Lung (tissue), 12 donors: ENCODE measurements around the gene JAM3. TPM values are rescaled to one million over a fixed set of nuclear protein-coding genes. Genes with fewer than 3 reads are reported as not detected.

ENCODE experiments used
- ATAC-seq: fragments of 200-7000 bp; cut with Tn5 transposase; one replicate; pipeline ENCODE4 v1.9.1; 2020; ENCODE audit warnings: moderate number of reproducible peaks; ENCODE audit not compliant: insufficient read depth, low FRiP score
- DNase-seq, 3 donors: peaks; one replicate each; pipeline ENCODE4 v3.0.0-alpha.2; 2013 to 2017
- H3K27ac ChIP-seq, 2 donors: one replicate each; pipeline ENCODE4 v1.5.1; 2013; ENCODE audit warnings: mild to moderate bottlenecking in 2 of 2, moderate library complexity in 2 of 2, control low read depth in 1 of 2, inconsistent platforms in 1 of 2, low read depth in 1 of 2, low read length in 1 of 2
- H3K27me3 ChIP-seq, 3 donors: one replicate each; pipeline ENCODE4 v1.5.1; 2013; ENCODE audit warnings: low read length in 2 of 3; ENCODE audit not compliant: control insufficient read depth in 3 of 3, insufficient read depth in 3 of 3
- H3K36me3 ChIP-seq, 4 donors: one replicate each; pipeline ENCODE4 v1.5.1; 2013; ENCODE audit warnings: low read length in 4 of 4, mild to moderate bottlenecking in 1 of 4, moderate library complexity in 1 of 4; ENCODE audit not compliant: control insufficient read depth in 4 of 4, insufficient read depth in 4 of 4
- H3K4me1 ChIP-seq, 5 donors: one replicate each; pipeline ENCODE4 v1.5.1; 2013; ENCODE audit warnings: low read length in 5 of 5, mild to moderate bottlenecking in 2 of 5, moderate library complexity in 1 of 5; ENCODE audit not compliant: control insufficient read depth in 5 of 5, insufficient read depth in 5 of 5
- H3K4me3 ChIP-seq: one replicate; pipeline ENCODE4 v1.5.1; 2013; ENCODE audit warnings: mild to moderate bottlenecking, control low read depth, moderate library complexity
- H3K9ac ChIP-seq, 2 donors: one replicate each; pipeline ENCODE4 v1.5.1; 2013; ENCODE audit warnings: low read length in 2 of 2, control low read depth in 1 of 2; ENCODE audit not compliant: insufficient read depth in 1 of 2
- H3K9me3 ChIP-seq, 4 donors: one replicate each; pipeline ENCODE4 v1.5.1; 2013; ENCODE audit warnings: low read length in 3 of 4, mild to moderate bottlenecking in 1 of 4, moderate library complexity in 1 of 4; ENCODE audit not compliant: control insufficient read depth in 4 of 4, insufficient read depth in 3 of 4
- WGBS, 2 donors: extraction: QIAGEN DNeasy Blood & Tissue Kit; methylation state at CpG; one replicate each; pipeline ENCODE4 v1.1.7; 2013; 5-methylcytosine and 5-hydroxymethylcytosine counted together
- polyA plus RNA-seq, 2 donors: library from polyadenylated mRNA; stranded (reverse); fragments of 200-250 nt; gene quantifications; one replicate each; pipeline ENCODE4 v1.2.1, GENCODE V29; 2013
- total RNA-seq, 2 donors: library from RNA; depleted of rRNA in 1 of 2; stranded (reverse); fragments of >200 nt in 1 of 2; gene quantifications; one replicate each; pipeline ENCODE4 v1.2.1, GENCODE V29; 2014 to 2021
- TF ChIP-seq, protein P1 (sequence below): IDR thresholded peaks from 2 replicates; pipeline ENCODE4 v1.5.1; 2012; ENCODE audit warnings: mild to moderate bottlenecking; ENCODE audit errors: control extremely low read depth, extremely low read depth
- donor health status: control.
- donor health status: control.
- donor health status: Bipolar disorder and iron deficiency.
- donor health status: healthy.
- donor health status: DM: yes; HTN: yes; CAD: no.

JAM3 gene
- total and polyA plus RNA-seq, 4 donors, result 10.3 to 72.2 (median 23.6) TPM

DNA sequence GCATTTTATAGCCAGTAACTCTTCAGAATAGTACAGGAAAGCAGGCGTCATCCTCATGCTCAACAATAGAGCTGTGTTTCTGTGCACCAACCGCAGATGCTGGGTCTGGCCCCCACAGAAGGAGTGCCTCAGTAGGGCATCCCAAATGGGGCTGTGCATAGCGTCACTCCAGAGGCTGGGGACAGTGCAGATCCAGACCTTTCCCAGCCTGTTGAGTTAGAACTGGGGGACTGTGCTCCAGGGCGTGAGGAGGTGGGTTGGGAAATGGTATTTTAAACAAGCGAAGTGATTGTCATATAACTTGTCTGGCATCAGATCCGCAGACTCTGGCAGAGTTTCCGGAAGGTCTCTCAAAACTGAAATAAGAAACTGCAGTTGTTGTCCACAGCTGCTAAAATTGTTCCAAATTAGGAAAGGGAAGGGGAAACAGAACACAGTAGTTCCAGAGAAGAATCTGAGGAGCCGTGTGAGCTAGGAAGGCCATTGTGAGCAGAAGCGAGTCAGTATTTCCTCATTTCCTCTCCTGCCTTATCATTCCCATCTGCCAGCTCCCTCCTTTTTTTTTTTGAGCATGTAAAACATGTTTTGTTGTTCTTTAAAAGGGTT, 52.2 kb downstream of the JAM3 start:
- 35 to 37% methylated on average over 9 of the region's 9 CpGs for WGBS, 2 donors
- H3K4me3 ChIP-seq, result no peak overlapping the region
- peak; percentile 72 to 90 (median 89) for DNase-seq
- no peaks in the 10 kb centered on the region for H3K36me3 ChIP-seq
- peaks cover 0 to 2% (median 0%) of the 10 kb centered on the region in 4 donors for H3K9me3 ChIP-seq
- peak overlapping the region; percentile 83 to 84 for H3K27ac ChIP-seq
- H3K9ac ChIP-seq, result peak overlapping the region in 1 of 2 donors; percentile 69
- peaks cover 8 to 45% (median 14%) of the 10 kb centered on the region in 5 donors for H3K4me1 ChIP-seq
- no peak for ATAC-seq
- TF ChIP-seq, protein P1, sequence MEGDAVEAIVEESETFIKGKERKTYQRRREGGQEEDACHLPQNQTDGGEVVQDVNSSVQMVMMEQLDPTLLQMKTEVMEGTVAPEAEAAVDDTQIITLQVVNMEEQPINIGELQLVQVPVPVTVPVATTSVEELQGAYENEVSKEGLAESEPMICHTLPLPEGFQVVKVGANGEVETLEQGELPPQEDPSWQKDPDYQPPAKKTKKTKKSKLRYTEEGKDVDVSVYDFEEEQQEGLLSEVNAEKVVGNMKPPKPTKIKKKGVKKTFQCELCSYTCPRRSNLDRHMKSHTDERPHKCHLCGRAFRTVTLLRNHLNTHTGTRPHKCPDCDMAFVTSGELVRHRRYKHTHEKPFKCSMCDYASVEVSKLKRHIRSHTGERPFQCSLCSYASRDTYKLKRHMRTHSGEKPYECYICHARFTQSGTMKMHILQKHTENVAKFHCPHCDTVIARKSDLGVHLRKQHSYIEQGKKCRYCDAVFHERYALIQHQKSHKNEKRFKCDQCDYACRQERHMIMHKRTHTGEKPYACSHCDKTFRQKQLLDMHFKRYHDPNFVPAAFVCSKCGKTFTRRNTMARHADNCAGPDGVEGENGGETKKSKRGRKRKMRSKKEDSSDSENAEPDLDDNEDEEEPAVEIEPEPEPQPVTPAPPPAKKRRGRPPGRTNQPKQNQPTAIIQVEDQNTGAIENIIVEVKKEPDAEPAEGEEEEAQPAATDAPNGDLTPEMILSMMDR, result no peak
- H3K27me3 ChIP-seq, result peaks cover 0 to 13% (median 2%) of the 10 kb centered on the region in 3 donors

DNA sequence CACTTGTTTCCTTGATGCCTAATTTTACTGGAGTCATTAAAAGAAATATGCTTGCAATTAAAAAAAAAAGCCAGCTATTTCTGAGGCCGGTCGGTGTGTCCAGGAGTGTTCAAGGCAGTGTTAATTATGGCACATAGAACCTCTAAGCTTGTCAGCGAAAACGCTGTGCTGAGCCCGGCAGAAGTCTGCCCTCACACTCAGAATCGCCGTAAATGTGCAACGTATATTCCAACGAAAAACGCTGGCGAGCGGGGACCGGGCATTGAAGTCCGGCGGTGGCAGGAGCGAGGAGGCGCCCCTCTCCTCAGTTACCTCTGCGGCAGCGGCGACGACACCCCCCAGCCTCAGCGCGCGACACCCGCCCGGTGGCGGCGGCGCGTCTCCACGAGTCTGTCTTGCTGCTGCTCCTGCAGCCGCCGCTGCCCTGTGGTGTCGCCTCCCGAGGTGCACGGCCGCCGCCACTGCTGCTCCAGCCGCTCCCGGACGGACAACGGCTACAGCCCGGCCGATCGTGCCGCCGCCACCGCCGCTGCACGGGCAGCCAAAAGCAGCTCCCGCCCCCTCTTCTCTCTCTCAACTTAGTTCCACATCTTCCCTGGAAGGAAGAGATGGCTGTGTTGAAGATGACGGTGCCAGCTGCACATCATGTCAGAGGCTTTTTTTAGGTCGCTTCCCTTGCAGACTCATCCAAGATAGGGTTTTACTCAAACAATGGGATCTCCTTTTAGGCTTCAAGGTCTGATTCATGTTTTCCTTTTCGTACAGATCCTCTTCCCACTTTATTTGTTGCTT, 56.0 kb downstream of the JAM3 start:
- WGBS, 2 donors, result 6 to 7% methylated on average over 47 to 54 of the region's 54 CpGs
- Histone ChIP-seq H3K4me3 (peak overlapping the region; percentile 41), H3K27ac (peak overlapping the region; percentile 87), H3K9ac (no peak overlapping the region), H3K27me3 (peaks cover 0 to 13% (median 2%) of the 10 kb centered on the region in 3 donors), H3K9me3 (peaks cover 0 to 2% (median 0%) of the 10 kb centered on the region in 4 donors), H3K4me1 (peaks cover 10 to 41% (median 15%) of the 10 kb centered on the region in 5 donors), H3K36me3 (no peaks in the 10 kb centered on the region)
- peak; percentile 10 for ATAC-seq
- TF ChIP-seq, protein P1, result no peak
- peak; percentile 48 to 61 (median 53) for DNase-seq

DNA sequence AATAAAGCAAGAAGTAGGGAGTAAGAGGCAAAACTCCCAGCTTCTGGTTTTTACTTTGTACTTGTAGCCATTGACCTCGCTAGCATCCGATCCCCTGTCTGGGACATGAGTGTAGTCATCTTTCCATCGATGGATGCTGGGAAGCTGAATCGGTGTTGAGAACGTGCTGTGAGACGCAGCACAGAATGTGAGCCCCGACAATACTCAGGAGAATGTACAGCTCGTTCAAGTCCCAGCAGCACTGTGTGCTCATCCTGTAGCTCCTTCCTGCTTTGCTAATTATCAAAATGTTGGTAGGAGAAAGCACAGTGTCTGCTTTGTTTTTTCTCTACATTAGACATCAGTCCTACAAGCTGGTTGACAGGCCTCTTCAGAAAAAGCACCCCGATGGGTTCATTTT, 56.6 kb downstream of the JAM3 start:
- H3K27me3 ChIP-seq, result peaks cover 0 to 13% (median 2%) of the 10 kb centered on the region in 3 donors
- H3K9me3 ChIP-seq, result peaks cover 0 to 2% (median 0%) of the 10 kb centered on the region in 4 donors
- DNase-seq, result no peak
- no peak overlapping the region for H3K9ac ChIP-seq
- TF ChIP-seq, protein P1, result no peak
- H3K4me3 ChIP-seq, result no peak overlapping the region
- ATAC-seq, result no peak
- no peaks in the 10 kb centered on the region for H3K36me3 ChIP-seq
- peaks cover 8 to 34% (median 12%) of the 10 kb centered on the region in 5 donors for H3K4me1 ChIP-seq
- peak overlapping the region; percentile 47 to 79 for H3K27ac ChIP-seq
- WGBS, 2 donors, result 68 to 85% methylated on average over 9 of the region's 9 CpGs
